B cell (primary cell): ENCODE measurements around the gene DUSP16. TPM values are rescaled to one million over a fixed set of nuclear protein-coding genes. Genes with fewer than 3 reads are reported as not detected.
"Not testable (repeated sequence)": the region's sequence is repeated elsewhere in the genome, so short reads cannot be mapped to it uniquely, and the experiment has no call there.

Experiments used
- ATAC-seq: fragments of 200-7000 bp; cut with Tn5 transposase; one replicate; pipeline ENCODE4 v1.10.0; 2021; ENCODE audit warnings: low read depth, mild to moderate bottlenecking, moderate number of reproducible peaks, moderate library complexity
- CTCF ChIA-PET: fragments of 350-600 bp; sonication (Branson Sonifier 250); formaldehyde crosslinking; loops from one replicate; lab custom pipeline; 2021; ENCODE audit warnings: antibody characterized with exemption, inconsistent platforms; lab: Charles Lee
- POLR2A ChIA-PET: fragments of 350-600 bp; sonication (Branson Sonifier 250); formaldehyde crosslinking; loops from one replicate; lab custom pipeline; 2021; ENCODE audit warnings: antibody characterized with exemption; lab: Charles Lee
- DNase-seq: peaks from one replicate; pipeline ENCODE4 v3.0.0; 2013
- H2AFZ ChIP-seq: 2 replicates; pipeline ENCODE4 v1.6.1; 2012; ENCODE audit warnings: mild to moderate bottlenecking, low read depth, low read length; ENCODE audit not compliant: insufficient read depth, poor library complexity, severe bottlenecking
- H3K27ac ChIP-seq, 2 donors: 1 replicate in 1 of 2; 2 replicates in 1 of 2; pipeline ENCODE4 v1.5.1; 2012 to 2013; ENCODE audit warnings: low read length in 2 of 2, mild to moderate bottlenecking in 2 of 2, moderate library complexity in 1 of 2
- H3K27me3 ChIP-seq, 4 experiments: fragments of 200-600 bp in 1 of 4; sonication (generic) in 1 of 4; replicated peaks in 1 of 4; 1 replicate in 2 of 4; 2 replicates in 2 of 4; pipeline versions ENCODE4 v1.6.1 to v1.7.0; 2013 to 2016; ENCODE audit warnings: low read length in 3 of 4, mild to moderate bottlenecking in 2 of 4, mixed read lengths in 1 of 4, moderate library complexity in 1 of 4; ENCODE audit not compliant: insufficient read depth in 4 of 4, control insufficient read depth in 3 of 4; ENCODE audit errors: control extremely low read depth in 1 of 4
- H3K36me3 ChIP-seq, 2 experiments: replicated peaks in 1 of 2; 1 replicate in 1 of 2; 2 replicates in 1 of 2; pipeline versions ENCODE4 v1.6.1 to v1.7.1; 2013; ENCODE audit warnings: low read length in 1 of 2; ENCODE audit not compliant: insufficient read depth in 2 of 2, control insufficient read depth in 1 of 2; ENCODE audit errors: control extremely low read depth in 1 of 2, extremely low read depth in 1 of 2
- H3K4me1 ChIP-seq, 2 donors: fragments of 200-600 bp in 1 of 2; sonication (generic) in 1 of 2; 1 replicate in 1 of 2; 2 replicates in 1 of 2; pipeline versions ENCODE4 v1.5.1 to v1.6.1; 2013 to 2017; ENCODE audit warnings: low read length in 2 of 2; ENCODE audit not compliant: control insufficient read depth in 2 of 2, insufficient read depth in 2 of 2
- H3K4me2 ChIP-seq: replicated peaks from 2 replicates; pipeline ENCODE3; 2012; ENCODE audit warnings: mild to moderate bottlenecking, low read depth, low read length; ENCODE audit not compliant: poor library complexity, severe bottlenecking
- H3K4me3 ChIP-seq, 5 experiments: fragments of 200-600 bp in 1 of 5; sonication (generic) in 1 of 5; 1 replicate in 3 of 5; 2 replicates in 2 of 5; pipeline versions ENCODE4 v1.5.1 to v1.7.0; 2011 to 2016; ENCODE audit warnings: low read length in 4 of 5, mild to moderate bottlenecking in 4 of 5, low read depth in 2 of 5, control low read depth in 1 of 5, moderate library complexity in 1 of 5; ENCODE audit not compliant: insufficient read depth in 1 of 5; ENCODE audit errors: control extremely low read depth in 1 of 5, extremely low read depth in 1 of 5
- H3K79me2 ChIP-seq: fragments of 200-600 bp; sonication (generic); one replicate; pipeline ENCODE4 v1.6.0; 2016; ENCODE audit warnings: low read length; ENCODE audit not compliant: control insufficient read depth, insufficient read depth
- H3K9ac ChIP-seq: fragments of 200-600 bp; sonication (generic); 2 replicates; pipeline ENCODE4 v1.6.1; 2017; ENCODE audit warnings: mild to moderate bottlenecking, low read length, moderate library complexity
- H3K9me3 ChIP-seq, 3 donors: one replicate each; pipeline versions ENCODE4 v1.6.1 to v1.7.1; 2013; ENCODE audit warnings: low read length in 2 of 3; ENCODE audit not compliant: control insufficient read depth in 2 of 3, insufficient read depth in 1 of 3; ENCODE audit errors: control extremely low read depth in 1 of 3
- H4K20me1 ChIP-seq: 2 replicates; pipeline ENCODE4 v1.6.0; 2012; ENCODE audit warnings: mild to moderate bottlenecking, low read length; ENCODE audit not compliant: insufficient read depth, control insufficient read depth, poor library complexity, severe bottlenecking
- H3K27ac Mint-ChIP-seq: one replicate; pipeline ENCODE4 v1.8.0; 2021; ENCODE audit warnings: mixed read lengths
- H3K27me3 Mint-ChIP-seq: one replicate; pipeline ENCODE4 v1.8.0; 2021; ENCODE audit warnings: mixed read lengths
- H3K4me1 Mint-ChIP-seq: one replicate; pipeline ENCODE4 v1.8.0; 2021; ENCODE audit warnings: mixed read lengths
- H3K4me3 Mint-ChIP-seq: one replicate; pipeline ENCODE4 v1.8.0; 2021; ENCODE audit warnings: mixed read lengths
- H3K9me3 Mint-ChIP-seq: one replicate; pipeline ENCODE4 v1.8.0; 2022; ENCODE audit warnings: mixed read lengths; ENCODE audit not compliant: insufficient read depth
- EZH2 ChIP-seq: IDR thresholded peaks from 2 replicates; pipeline ENCODE4 v1.6.1; 2012; ENCODE audit warnings: borderline replicate concordance, low read depth, mild to moderate bottlenecking, moderate library complexity, low read length; ENCODE audit not compliant: insufficient read depth, poor library complexity, severe bottlenecking
- WGBS: methylation state at CpG from one replicate; pipeline ENCODE4 v1.1.5; 2013; ENCODE audit warnings: missing lambda C conversion rate; ENCODE audit not compliant: insufficient coverage; 5-methylcytosine and 5-hydroxymethylcytosine counted together
- intact Hi-C: fragments of 100-400 bp; cut with micrococcal nuclease; formaldehyde crosslinking; loops from one replicate; pipeline ENCODE4 v1.10.0; 2022
- polyA plus RNA-seq: library from polyadenylated mRNA; depleted of rRNA; stranded (reverse); fragments of >200 nt; gene quantifications from 2 replicates; pipeline ENCODE4 v1.2.3, GENCODE V29; 2012
- total RNA-seq, 2 donors: library from RNA; stranded (reverse); fragments of 120-200 nt in 1 of 2; gene quantifications; 1 replicate in 1 of 2; 2 replicates in 1 of 2; pipeline versions ENCODE4 v1.2.3 to v1.2.4, GENCODE V29; 2013 to 2022

DUSP16 gene
- total and polyA plus RNA-seq, 2 donors (not counting 1 experiment from before 2014, with no cell fraction given): 0.37 to 5.6 TPM

DNA sequence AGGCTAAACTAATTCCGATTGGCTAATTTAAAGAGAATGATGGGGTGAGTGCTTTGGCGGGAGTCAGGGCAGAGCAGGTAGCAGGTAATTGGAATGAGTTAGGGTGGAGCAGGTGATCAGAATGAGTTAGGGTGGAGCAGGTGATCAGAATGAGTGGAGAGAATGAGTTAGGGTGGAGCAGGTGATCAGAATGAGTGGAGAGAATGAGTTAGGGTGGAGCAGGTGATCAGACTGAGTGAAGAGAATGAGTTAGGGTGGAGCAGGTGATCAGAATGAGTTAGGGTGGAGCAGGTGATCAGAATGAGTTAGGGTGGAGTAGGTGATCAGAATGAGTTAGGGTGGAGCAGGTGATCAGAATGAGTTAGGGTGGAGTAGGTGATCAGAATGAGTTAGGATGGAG, 33.3 kb upstream of the DUSP16 start:
- H3K36me3 ChIP-seq, H3K27me3 Mint-ChIP-seq, H2AFZ ChIP-seq, H3K9me3 Mint-ChIP-seq, H3K27me3 ChIP-seq, H3K4me1 ChIP-seq, H3K9ac ChIP-seq, H4K20me1 ChIP-seq, POLR2A ChIA-PET, H3K4me2 ChIP-seq, H3K4me3 ChIP-seq, H3K27ac Mint-ChIP-seq, DNase-seq, H3K4me3 Mint-ChIP-seq, intact Hi-C loops, ATAC-seq, CTCF ChIA-PET, H3K79me2 ChIP-seq, H3K9me3 ChIP-seq, H3K4me1 Mint-ChIP-seq, H3K27ac ChIP-seq: not testable (repeated sequence)
- WGBS: no CpG with 5 or more reads among the region's 2 CpGs

DNA sequence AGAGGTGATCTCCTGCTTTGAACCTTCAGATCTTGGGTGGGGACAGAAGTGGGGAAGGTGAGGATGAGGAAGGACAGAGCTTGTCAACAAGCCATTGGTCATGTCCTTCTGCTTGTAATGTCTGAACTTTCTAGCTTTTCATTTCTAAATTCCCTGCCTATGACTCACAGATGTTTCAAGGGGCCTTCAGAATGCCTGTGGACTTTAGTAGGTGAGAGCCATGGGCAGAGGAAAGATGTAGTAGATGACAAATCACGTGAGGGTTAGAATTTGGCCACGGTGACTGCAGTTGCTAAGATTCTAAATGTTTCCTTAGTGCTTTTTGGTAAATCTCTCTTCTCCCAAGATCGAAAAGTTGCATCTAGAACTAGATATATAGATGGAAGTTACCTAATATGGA, 30.3 kb upstream of the DUSP16 start:
- TF ChIP-seq EZH2: no peak
- Histone ChIP-seq H4K20me1 (no peaks in the 10 kb centered on the region), H3K4me1 (no peaks in the 10 kb centered on the region), H3K27me3 (peaks cover 0 to 7% (median 2%) of the 10 kb centered on the region in 4 experiments), H3K36me3 (no peaks in the 10 kb centered on the region), H3K27ac (no peak overlapping the region), H3K79me2 (no peaks in the 10 kb centered on the region), H3K9me3 (no peaks in the 10 kb centered on the region), H2AFZ (no peak overlapping the region), H3K4me3 (no peak overlapping the region), H3K9ac (no peak overlapping the region), H3K4me2 (no peak overlapping the region)
- CTCF ChIA-PET: interaction anchor here (1.3 kb wide), 1 partner anchor 53 kb away, joined by 4 read pairs; no protein-coding TSS in a partner anchor
- H3K27ac Mint-ChIP-seq: no peak overlapping the region
- no peaks in the 10 kb centered on the region for H3K4me1 Mint-ChIP-seq
- DNase-seq (no peak), ATAC-seq (no peak)
- H3K9me3 Mint-ChIP-seq: peaks cover 4% of the 10 kb centered on the region
- intact Hi-C loops: no loop called here
- POLR2A ChIA-PET: no interaction called here
- whole genome bisulfite sequencing: no CpG with 5 or more reads among the region's 3 CpGs
- H3K27me3 Mint-ChIP-seq: peaks cover 7% of the 10 kb centered on the region
- no peak overlapping the region for H3K4me3 Mint-ChIP-seq
